Medulla oblongata (tissue), 1 donor: ENCODE data around the gene CHI3L1.

Source experiments
- DNase-seq: peaks from one replicate; pipeline ENCODE4 v3.0.0-alpha.2; 2015; ENCODE audit errors: extremely low spot score

Gene CHI3L1

GRCh38 chr1:203151362-203152157 is 34.9 kb downstream of the CHI3L1 start:
- no peak for DNase-seq

GRCh38 chr1:203150511-203151297 is 35.8 kb downstream of the CHI3L1 start:
- no peak for DNase-seq

GRCh38 chr1:203149188-203149840 is 37.2 kb downstream of the CHI3L1 start:
- no peak for DNase-seq

GRCh38 chr1:203148579-203148978 is 37.9 kb downstream of the CHI3L1 start:
- no peak for DNase-seq

DNA sequence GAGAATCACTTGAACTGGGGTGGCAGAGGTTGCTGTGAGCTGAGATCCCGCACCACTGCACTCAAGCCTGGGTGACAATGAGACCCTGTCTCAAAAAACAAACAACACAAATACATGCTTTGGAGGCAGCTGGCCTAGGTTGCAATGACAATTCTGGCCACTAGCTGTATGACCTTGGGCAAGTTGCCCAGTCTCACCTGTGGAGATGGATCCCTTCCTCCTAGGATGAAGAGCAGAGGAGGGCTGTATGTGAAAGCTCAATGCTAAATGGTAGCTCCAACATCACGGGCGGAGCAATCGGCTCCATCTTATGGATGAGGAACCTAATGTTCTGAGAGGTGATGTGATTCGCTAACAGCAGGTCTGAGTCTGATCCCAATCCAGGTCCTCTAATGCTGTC is 38.4 kb downstream of the CHI3L1 start:
- DNase-seq, result no peak

DNA sequence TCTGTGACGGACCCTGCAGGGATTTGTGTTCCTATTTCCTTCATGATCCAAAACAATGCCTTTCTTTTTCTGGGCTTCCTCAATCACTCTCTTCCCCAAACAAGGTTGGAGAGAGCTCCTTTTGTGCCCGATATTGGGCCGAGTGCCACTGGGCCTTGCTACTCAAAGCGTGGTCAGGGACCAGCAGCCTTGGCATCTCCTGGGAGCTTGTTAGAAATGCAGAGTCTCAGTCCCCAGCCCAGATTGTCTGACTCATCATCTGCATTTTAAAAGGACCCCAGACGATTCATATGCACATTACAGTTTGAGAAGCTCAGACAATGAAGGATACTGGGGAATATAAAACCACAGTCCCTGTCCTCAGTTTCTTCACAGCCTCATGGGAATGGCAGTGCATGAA is 39.1 kb downstream of the CHI3L1 start:
- peak; percentile 91 for DNase-seq

DNA sequence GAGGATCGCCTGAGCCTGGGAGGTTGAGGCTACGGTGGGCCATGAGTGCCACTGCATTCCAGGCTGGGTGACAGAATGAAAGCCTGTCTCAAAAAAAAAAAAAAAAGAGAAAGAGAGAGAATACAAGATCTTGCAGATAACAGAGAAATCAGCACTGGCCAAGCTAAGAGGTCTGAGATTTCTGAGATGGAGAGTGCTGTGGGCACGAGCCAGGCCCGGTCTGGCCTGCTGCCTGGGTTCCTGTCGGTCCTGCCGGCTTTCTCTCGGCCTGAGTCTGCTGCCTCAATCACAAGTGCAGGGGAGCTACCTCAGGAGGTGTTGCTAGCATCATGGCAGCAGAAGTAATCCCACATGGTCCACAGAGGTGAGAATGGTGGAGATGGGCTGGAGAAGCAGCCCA is 40.0 kb downstream of the CHI3L1 start:
- DNase-seq, result no peak

DNA sequence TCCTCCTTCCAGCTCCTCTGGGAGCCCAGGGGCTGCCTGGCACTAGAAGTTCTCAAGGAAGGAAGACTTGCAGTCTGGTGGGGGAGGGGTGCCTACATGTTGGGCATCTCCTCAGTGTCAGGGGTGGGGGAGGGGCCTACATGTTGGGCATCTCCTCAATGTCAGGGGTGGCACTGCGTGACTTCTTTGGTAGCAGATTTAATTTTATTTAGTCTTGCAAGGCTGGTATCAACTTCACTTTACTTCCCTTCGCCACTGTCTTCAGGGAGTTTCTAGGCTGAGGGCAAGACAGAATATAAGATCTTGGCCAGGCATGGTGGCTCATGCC is 40.5 kb downstream of the CHI3L1 start:
- no peak for DNase-seq

DNA sequence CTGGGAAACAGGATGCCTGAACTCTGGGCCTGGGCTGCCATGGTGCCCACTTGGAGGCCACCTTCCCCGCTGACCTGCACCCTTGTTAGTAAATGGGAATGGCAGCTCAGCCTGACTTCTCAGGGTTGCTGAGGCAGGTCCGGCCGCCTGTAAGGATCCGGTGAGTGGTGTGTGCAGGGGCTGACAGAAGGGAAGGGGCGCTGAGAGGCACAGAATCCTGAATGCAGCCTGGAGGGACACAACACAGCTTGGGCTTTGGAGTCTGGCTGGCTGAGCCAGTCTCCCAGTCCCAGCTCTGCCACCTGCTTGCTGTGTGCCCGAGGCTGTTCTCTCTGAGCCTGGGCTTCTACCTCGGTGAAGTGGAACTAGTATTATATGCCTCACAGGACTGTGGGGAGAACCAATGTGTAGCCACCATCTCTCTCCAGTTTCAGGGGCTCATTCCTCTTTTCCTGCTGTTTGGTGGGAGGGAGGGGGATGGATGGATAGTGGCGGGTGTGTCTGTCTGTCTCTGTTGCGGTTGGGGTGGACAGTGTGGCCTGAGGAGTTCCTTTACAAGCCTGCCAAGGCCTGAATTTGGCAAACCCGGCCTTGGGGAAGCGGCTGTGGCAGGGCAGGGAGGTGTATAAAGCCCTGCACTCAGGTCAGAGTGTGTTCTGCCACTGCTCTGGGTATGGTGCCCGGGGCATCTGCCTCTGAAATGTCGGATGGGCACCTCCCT is 41.0 kb downstream of the CHI3L1 start:
- DNase-seq, result no peak

DNA sequence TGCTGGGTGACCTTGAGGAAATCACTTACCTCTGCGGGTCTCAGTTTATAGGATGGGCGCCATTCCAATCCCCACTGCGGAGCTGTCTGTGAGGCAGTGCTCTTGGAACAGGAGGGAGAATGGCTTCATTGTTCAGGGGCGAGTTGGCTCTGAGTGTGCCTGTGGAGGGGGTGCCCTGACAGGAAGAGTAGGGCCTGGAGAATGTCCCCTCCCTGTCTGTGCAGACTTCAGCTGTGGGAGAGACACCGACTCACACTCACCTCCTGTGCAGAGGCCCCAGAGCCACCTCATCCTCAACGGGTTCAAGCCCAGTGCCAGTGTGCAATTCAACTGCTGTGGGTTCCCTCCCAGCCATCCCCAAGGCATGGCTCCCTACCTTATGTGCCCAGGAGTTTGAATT is 41.8 kb downstream of the CHI3L1 start:
- DNase-seq, result peak; percentile 94

GRCh38 chr1:203143641-203144040 is 42.9 kb downstream of the CHI3L1 start:
- no peak for DNase-seq

GRCh38 chr1:203142684-203143408 is 43.7 kb downstream of the CHI3L1 start:
- DNase-seq, result no peak

- DNase-seq, result no peak
Observed at GRCh38 chr1:203142124-203142523, 44.4 kb downstream of the CHI3L1 start.

GRCh38 chr1:203140743-203141520 is 45.6 kb downstream of the CHI3L1 start:
- DNase-seq, result no peak

DNA sequence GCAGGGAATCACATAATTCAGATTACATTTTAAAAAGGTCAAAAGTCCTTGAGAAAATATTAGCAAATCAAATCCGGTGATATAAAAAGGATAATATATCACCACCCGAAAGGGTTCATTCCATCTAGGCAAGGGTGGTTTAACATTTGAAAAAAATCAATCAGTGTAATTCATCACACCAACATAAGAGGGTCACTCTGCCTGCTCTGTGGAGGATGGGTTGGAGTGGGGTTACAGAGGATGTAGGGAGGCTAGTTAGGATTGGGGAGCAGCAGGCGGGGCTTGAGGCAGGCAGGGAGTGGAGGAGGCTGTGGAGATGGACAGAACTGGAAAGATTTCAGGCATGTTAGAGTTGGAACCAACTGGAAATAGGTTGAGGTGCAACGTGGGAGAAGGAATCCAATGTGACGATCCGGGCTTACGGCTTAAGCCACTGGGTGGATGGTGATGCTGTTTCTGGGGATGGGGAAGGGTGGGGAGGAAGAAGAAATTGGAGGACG is 46.5 kb downstream of the CHI3L1 start:
- no peak for DNase-seq

- no peak for DNase-seq
Observed at GRCh38 chr1:203138066-203138465, 48.4 kb downstream of the CHI3L1 start.

- DNase-seq, result no peak
Observed at GRCh38 chr1:203137324-203137723, 49.2 kb downstream of the CHI3L1 start.

- no peak for DNase-seq
Observed at GRCh38 chr1:203136409-203137042, 50.0 kb downstream of the CHI3L1 start.

GRCh38 chr1:203135636-203136305 is 50.7 kb downstream of the CHI3L1 start:
- no peak for DNase-seq
